AG04450 (cell line): ENCODE measurements around the gene KDM4F. TPM values are rescaled to one million over a fixed set of nuclear protein-coding genes. Genes with fewer than 3 reads are reported as not detected.
A peak's percentile ranks its signal among the peaks of the same experiment; 100 is the strongest.

ENCODE experiments used
- CTCF ChIA-PET: fragments of 300-600, 350-600 bp; formaldehyde crosslinking; extraction: SDS; loops from one replicate; lab custom pipeline; 2022; ENCODE audit warnings: antibody characterized with exemption, inconsistent platforms; lab: Charles Lee
- POLR2A ChIA-PET: fragments of 350-600 bp; formaldehyde crosslinking; extraction: SDS; loops from one replicate; lab custom pipeline; 2021; ENCODE audit warnings: antibody characterized with exemption, inconsistent platforms; lab: Yijun Ruan, JAX
- DNase-seq: peaks from one replicate; pipeline ENCODE4 v3.0.0-alpha.2; 2011; ENCODE audit warnings: low read depth, low spot score
- H3K27ac ChIP-seq: one replicate; pipeline ENCODE4 v1.5.1; 2012; ENCODE audit warnings: low read depth, low read length, control low read depth
- H3K27me3 ChIP-seq: one replicate; pipeline ENCODE4 v1.6.0; 2012; ENCODE audit warnings: low read length; ENCODE audit not compliant: control insufficient read depth, insufficient read depth
- H3K4me3 ChIP-seq: 2 replicates; pipeline ENCODE4 v1.5.1; 2011; ENCODE audit warnings: mild to moderate bottlenecking, low read depth, low read length, control low read depth
- H3K9me3 ChIP-seq: 2 replicates; pipeline ENCODE4 v1.5.1; 2012; ENCODE audit warnings: low read length; ENCODE audit not compliant: control insufficient read depth, insufficient read depth
- CTCF ChIP-seq: IDR thresholded peaks from 2 replicates; pipeline ENCODE4 v1.5.1; 2011; ENCODE audit warnings: low read depth, low read length, control low read depth, inconsistent platforms
- polyA plus RNA-seq: library from polyadenylated mRNA; depleted of rRNA; stranded (reverse); fragments of >200 nt; gene quantifications from 2 replicates; pipeline ENCODE4 v1.2.3, GENCODE V29; 2011

The KDM4F gene
- polyA plus RNA-seq, 1 experiment, result not detected

- ChIA-PET POLR2A (no interaction called here), CTCF (interaction anchor here (0.6 to 2.6 kb wide), 6 partner anchors 11 to 1370 kb away, joined by 3 to 9 read pairs (median 4); no protein-coding TSS in a partner anchor)
- peak; percentile 54 for TF ChIP-seq CTCF
- no peaks in the 10 kb centered on the region for H3K27me3 ChIP-seq
- no peak overlapping the region for H3K27ac ChIP-seq
- no peaks in the 10 kb centered on the region; the same call in 1 of the 2 replicates for H3K9me3 ChIP-seq
- DNase-seq, result no peak
- no peak overlapping the region for H3K4me3 ChIP-seq
These were observed 43.5 kb downstream of the KDM4F start for GRCh38 chr11:95092549-95093324.

DNA sequence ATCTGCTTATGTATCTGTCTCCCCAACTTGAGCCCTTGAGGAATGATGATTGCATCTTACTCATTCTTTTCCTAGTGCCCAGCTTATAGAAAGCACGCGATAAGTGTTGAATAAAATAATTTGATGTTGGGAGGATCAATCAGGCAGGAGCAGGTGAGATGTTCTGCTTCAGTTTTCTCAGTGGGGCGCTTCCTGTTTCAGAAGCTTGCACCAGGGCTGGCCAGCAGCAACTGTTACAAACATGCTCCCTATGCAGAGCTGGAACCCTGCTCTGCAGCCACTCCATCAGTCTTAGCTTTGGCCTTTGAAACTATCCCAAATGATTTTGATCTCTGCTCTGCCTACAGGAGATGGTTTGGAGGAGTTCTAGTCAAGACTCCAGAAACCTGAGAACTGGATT is 44.3 kb downstream of the KDM4F start:
- Histone ChIP-seq H3K9me3 (no peaks in the 10 kb centered on the region; the same call in 1 of the 2 replicates), H3K27me3 (no peaks in the 10 kb centered on the region), H3K4me3 (no peak overlapping the region), H3K27ac (no peak overlapping the region)
- POLR2A ChIA-PET, result no interaction called here
- CTCF ChIA-PET, result interaction anchor here (0.7 to 2.6 kb wide), 9 partner anchors 9 to 612 kb away, joined by 3 to 9 read pairs (median 4); partner anchors contain the start of gene SRSF8
- DNase-seq, result no peak
- no peak for TF ChIP-seq CTCF

GRCh38 chr11:95095858-95096587 is 46.8 kb downstream of the KDM4F start:
- POLR2A ChIA-PET, result no interaction called here
- no peak overlapping the region for H3K4me3 ChIP-seq
- no peak overlapping the region for H3K27ac ChIP-seq
- no peak for DNase-seq
- TF ChIP-seq CTCF, result no peak
- H3K9me3 ChIP-seq, result no peaks in the 10 kb centered on the region
- H3K27me3 ChIP-seq, result no peaks in the 10 kb centered on the region
- CTCF ChIA-PET, result interaction anchor here (0.9 to 1.0 kb wide), 2 partner anchors 26 to 609 kb away, joined by 3 read pairs; no protein-coding TSS in a partner anchor

GRCh38 chr11:95097209-95097608 is 48.0 kb downstream of the KDM4F start:
- no peak for DNase-seq
- no peaks in the 10 kb centered on the region for H3K27me3 ChIP-seq
- ChIA-PET CTCF (interaction anchor here (0.7 kb wide), 1 partner anchor 54 kb away, joined by 3 read pairs; no protein-coding TSS in a partner anchor), POLR2A (no interaction called here)
- H3K27ac ChIP-seq, result no peak overlapping the region
- no peaks in the 10 kb centered on the region for H3K9me3 ChIP-seq
- H3K4me3 ChIP-seq, result no peak overlapping the region
- no peak for TF ChIP-seq CTCF

GRCh38 chr11:95098826-95099225 is 49.6 kb downstream of the KDM4F start:
- Histone ChIP-seq H3K4me3 (no peak overlapping the region), H3K27ac (no peak overlapping the region), H3K9me3 (no peaks in the 10 kb centered on the region), H3K27me3 (no peaks in the 10 kb centered on the region)
- CTCF ChIA-PET, result no interaction called here
- no peak for TF ChIP-seq CTCF
- POLR2A ChIA-PET, result no interaction called here
- no peak for DNase-seq
